Spleen (tissue), 7 donors: Measurements from ENCODE around the gene CPA2.

Source experiments
- POLR2A ChIP-seq, 3 donors: fragments of 450-650 bp; IDR thresholded peaks; one replicate each; pipeline ENCODE4 v1.5.1; 2017; ENCODE audit warnings: antibody characterized with exemption in 3 of 3, mild to moderate bottlenecking in 1 of 3
- POLR2AphosphoS5 ChIP-seq, 3 donors: sonication (generic); formaldehyde crosslinking; IDR thresholded peaks; one replicate each; pipeline ENCODE4 v1.5.1; 2017; ENCODE audit warnings: antibody characterized with exemption in 3 of 3
- TF ChIP-seq, protein P1 (sequence below), 11 experiments: fragments of 200-600 bp in 7 of 11; fragments of 450-650 bp in 4 of 11; sonication (generic) in 4 of 11; IDR thresholded peaks in 8 of 11; conservative IDR thresholded peaks in 3 of 11; 1 replicate in 7 of 11; 2 replicates in 4 of 11; pipeline versions ENCODE4 v1.4.0 to v1.8.0; 2016 to 2021; ENCODE audit warnings: antibody characterized with exemption in 11 of 11, inconsistent platforms in 4 of 11, mild to moderate bottlenecking in 1 of 11
- donor health status: DM: no; HTN: no; CAD: no; lungs with moderate emphysema.
- donor health status: DM: no; HTN: no; CAD: no.
- donor health status: DM: no; HTN: no; CAD: no.

DNA sequence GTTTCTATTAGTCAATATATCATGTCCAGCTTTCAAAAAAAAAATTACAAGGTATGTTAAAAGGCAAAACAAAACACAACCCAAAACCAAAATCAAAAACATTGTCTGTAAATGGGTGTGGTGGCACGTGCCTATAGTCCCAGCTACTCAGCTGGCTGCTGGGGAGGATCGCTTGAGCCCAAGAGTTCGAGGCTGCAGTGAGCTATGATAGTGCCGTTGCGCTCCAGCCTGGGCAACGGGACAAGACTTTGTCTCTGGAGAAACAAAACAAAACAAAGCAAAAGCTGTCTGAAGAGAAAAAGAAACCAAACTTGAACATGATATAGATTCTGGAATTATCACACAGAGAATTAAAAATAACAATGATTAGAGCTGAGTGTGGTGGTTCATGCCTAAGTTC is 67.6 kb downstream of the CPA2 start:
- TF ChIP-seq, protein P1, sequence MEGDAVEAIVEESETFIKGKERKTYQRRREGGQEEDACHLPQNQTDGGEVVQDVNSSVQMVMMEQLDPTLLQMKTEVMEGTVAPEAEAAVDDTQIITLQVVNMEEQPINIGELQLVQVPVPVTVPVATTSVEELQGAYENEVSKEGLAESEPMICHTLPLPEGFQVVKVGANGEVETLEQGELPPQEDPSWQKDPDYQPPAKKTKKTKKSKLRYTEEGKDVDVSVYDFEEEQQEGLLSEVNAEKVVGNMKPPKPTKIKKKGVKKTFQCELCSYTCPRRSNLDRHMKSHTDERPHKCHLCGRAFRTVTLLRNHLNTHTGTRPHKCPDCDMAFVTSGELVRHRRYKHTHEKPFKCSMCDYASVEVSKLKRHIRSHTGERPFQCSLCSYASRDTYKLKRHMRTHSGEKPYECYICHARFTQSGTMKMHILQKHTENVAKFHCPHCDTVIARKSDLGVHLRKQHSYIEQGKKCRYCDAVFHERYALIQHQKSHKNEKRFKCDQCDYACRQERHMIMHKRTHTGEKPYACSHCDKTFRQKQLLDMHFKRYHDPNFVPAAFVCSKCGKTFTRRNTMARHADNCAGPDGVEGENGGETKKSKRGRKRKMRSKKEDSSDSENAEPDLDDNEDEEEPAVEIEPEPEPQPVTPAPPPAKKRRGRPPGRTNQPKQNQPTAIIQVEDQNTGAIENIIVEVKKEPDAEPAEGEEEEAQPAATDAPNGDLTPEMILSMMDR (IDR thresholded peaks at IDR 0.05 in 8 of 11, conservative IDR thresholded peaks at IDR 0.05 in 3 of 11), result no peak
- TF ChIP-seq POLR2A (IDR thresholded peaks at IDR 0.05), result no peak
- TF ChIP-seq POLR2AphosphoS5 (IDR thresholded peaks at IDR 0.05), result no peak
